PC-3 (cell line): ENCODE measurements around the gene EPHA2. TPM values are rescaled to one million over a fixed set of nuclear protein-coding genes. Genes with fewer than 3 reads are reported as not detected.

ENCODE experiments used
- ATAC-seq: fragments of 200-7000 bp; cut with Tn5 transposase; 2 replicates; pipeline ENCODE4 v1.9.1; 2020; ENCODE audit warnings: mild to moderate bottlenecking, moderate library complexity
- BruUV-seq: library from RNA; stranded (reverse); fragments of 400-500 nt; replicated peaks from 2 replicates; lab custom pipeline; 2021; lab: Mats Ljungman, UMichigan
- CTCF ChIA-PET: fragments of 300-600 bp; sonication (Branson Sonifier 250); formaldehyde crosslinking; loops from one replicate; lab custom pipeline; 2022; ENCODE audit warnings: antibody characterized with exemption; lab: Charles Lee
- POLR2A ChIA-PET: fragments of 300-600 bp; sonication (Branson Sonifier 250); formaldehyde crosslinking; loops from one replicate; lab custom pipeline; 2022; ENCODE audit warnings: antibody characterized with exemption; ENCODE audit not compliant: unreplicated experiment; lab: Charles Lee
- DNase-seq: peaks from one replicate; pipeline ENCODE4 v3.0.0-alpha.2; 2015
- H2AFZ ChIP-seq: fragments of 300-600 bp; sonication (generic); 2 replicates; pipeline ENCODE4 v1.6.0; 2016; ENCODE audit warnings: antibody characterized with exemption, low read length
- H3F3A ChIP-seq: fragments of 300-600 bp; sonication (generic); one replicate; pipeline ENCODE4 v1.6.0; 2017; ENCODE audit warnings: antibody characterized with exemption, low read length, control low read depth, mild to moderate bottlenecking; ENCODE audit not compliant: unreplicated experiment
- H3K27ac ChIP-seq: fragments of 300-600 bp; sonication (generic); 2 replicates; pipeline ENCODE4 v1.5.1; 2016; ENCODE audit warnings: mild to moderate bottlenecking, low read length
- H3K27me3 ChIP-seq: fragments of 300-600 bp; sonication (generic); 2 replicates; pipeline ENCODE4 v1.6.1; 2016; ENCODE audit warnings: low read length, mixed read lengths
- H3K36me3 ChIP-seq: fragments of 300-600 bp; sonication (generic); 2 replicates; pipeline ENCODE4 v1.6.1; 2016; ENCODE audit warnings: low read depth, mixed run types, low read length, mixed read lengths
- H3K4me1 ChIP-seq: fragments of 300-600 bp; sonication (generic); 2 replicates; pipeline ENCODE4 v1.5.1; 2016; ENCODE audit warnings: low read length; ENCODE audit not compliant: insufficient read depth
- H3K4me2 ChIP-seq: fragments of 300-600 bp; sonication (generic); 2 replicates; pipeline ENCODE4 v1.6.0; 2016; ENCODE audit warnings: low read length
- H3K4me3 ChIP-seq: fragments of 300-600 bp; sonication (generic); 2 replicates; pipeline ENCODE4 v1.5.1; 2016; ENCODE audit warnings: mild to moderate bottlenecking, low read length, mixed read lengths
- H3K79me2 ChIP-seq: fragments of 300-600 bp; sonication (generic); 2 replicates; pipeline ENCODE4 v1.6.1; 2017; ENCODE audit warnings: low read length, mixed read lengths
- H3K9ac ChIP-seq: fragments of 300-600 bp; sonication (generic); 2 replicates; pipeline ENCODE4 v1.6.0; 2016; ENCODE audit warnings: mild to moderate bottlenecking, low read length
- H3K9me2 ChIP-seq: fragments of 300-600 bp; sonication (generic); replicated peaks from 2 replicates; pipeline ENCODE4 v1.6.1; 2016; ENCODE audit warnings: mixed run types, low read length, mixed read lengths
- H3K9me3 ChIP-seq: fragments of 300-600 bp; sonication (generic); 2 replicates; pipeline ENCODE4 v1.6.1; 2016; ENCODE audit warnings: low read length, mixed read lengths
- H4K20me1 ChIP-seq: fragments of 300-600 bp; sonication (generic); 2 replicates; pipeline ENCODE4 v1.6.1; 2016; ENCODE audit warnings: low read length, mixed read lengths
- EZH2 ChIP-seq: fragments of 300-600 bp; sonication (generic); IDR thresholded peaks from one replicate; pipeline ENCODE4 v1.6.1; 2017; ENCODE audit warnings: antibody characterized with exemption, mild to moderate bottlenecking, low read length; ENCODE audit not compliant: unreplicated experiment
- EZH2phosphoT487 ChIP-seq: fragments of 300-600 bp; sonication (generic); IDR thresholded peaks from 2 replicates; pipeline ENCODE4 v1.6.1; 2018; ENCODE audit warnings: mild to moderate bottlenecking, antibody characterized with exemption, low read length, borderline replicate concordance
- intact Hi-C: fragments of 100-400 bp; cut with micrococcal nuclease; formaldehyde crosslinking; loops from 2 replicates; pipeline ENCODE4 v1.9.0; 2023
- total RNA-seq: library from RNA; depleted of rRNA; stranded (reverse); fragments of >200 nt; gene quantifications from 2 replicates; pipeline ENCODE4 v1.2.3, GENCODE V29; 2014
- TF ChIP-seq, protein P1 (sequence below): fragments of 300-600 bp; sonication (generic); conservative IDR thresholded peaks from 2 replicates; pipeline ENCODE4 v1.5.1; 2017; ENCODE audit warnings: antibody characterized with exemption, low read depth, mild to moderate bottlenecking, low read length

Gene EPHA2
- total RNA-seq, 1 experiment from 2014 or later: 459 TPM

DNA sequence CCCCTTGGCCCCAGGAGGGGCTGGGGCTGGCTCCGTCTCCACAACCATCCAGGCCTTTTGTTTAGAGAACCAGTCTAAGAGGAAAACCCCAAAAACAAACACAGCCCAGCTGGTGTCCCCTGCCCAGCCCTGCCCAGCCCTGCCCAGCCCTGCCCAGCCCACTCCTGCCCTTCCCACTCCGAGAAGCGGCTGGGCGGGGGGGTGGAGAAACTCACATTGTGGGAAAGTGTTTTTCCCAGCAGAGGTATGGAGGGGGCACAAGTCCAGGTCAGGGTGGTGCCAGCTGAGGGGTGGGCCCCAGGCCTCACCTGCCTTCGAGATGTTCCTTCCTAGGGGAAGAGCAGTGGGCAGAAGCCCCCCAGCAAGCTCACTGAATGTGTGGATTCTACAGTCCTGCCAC is 72.4 kb downstream of the EPHA2 start:
- no peaks in the 10 kb centered on the region for H3K9me3 ChIP-seq
- BruUV-seq: no TSS peak
- intact Hi-C loops: no loop called here
- H3K9ac ChIP-seq: no peak overlapping the region
- H3K27me3 ChIP-seq: no peaks in the 10 kb centered on the region
- no peaks in the 10 kb centered on the region for H3K9me2 ChIP-seq
- no peak for TF ChIP-seq EZH2
- TF ChIP-seq EZH2phosphoT487: no peak
- TF ChIP-seq, protein P1, sequence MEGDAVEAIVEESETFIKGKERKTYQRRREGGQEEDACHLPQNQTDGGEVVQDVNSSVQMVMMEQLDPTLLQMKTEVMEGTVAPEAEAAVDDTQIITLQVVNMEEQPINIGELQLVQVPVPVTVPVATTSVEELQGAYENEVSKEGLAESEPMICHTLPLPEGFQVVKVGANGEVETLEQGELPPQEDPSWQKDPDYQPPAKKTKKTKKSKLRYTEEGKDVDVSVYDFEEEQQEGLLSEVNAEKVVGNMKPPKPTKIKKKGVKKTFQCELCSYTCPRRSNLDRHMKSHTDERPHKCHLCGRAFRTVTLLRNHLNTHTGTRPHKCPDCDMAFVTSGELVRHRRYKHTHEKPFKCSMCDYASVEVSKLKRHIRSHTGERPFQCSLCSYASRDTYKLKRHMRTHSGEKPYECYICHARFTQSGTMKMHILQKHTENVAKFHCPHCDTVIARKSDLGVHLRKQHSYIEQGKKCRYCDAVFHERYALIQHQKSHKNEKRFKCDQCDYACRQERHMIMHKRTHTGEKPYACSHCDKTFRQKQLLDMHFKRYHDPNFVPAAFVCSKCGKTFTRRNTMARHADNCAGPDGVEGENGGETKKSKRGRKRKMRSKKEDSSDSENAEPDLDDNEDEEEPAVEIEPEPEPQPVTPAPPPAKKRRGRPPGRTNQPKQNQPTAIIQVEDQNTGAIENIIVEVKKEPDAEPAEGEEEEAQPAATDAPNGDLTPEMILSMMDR: no peak
- H3K27ac ChIP-seq: no peak overlapping the region
- DNase-seq (no peak), ATAC-seq (no peak)
- no peaks in the 10 kb centered on the region for H3F3A ChIP-seq
- H3K79me2 ChIP-seq: peaks cover 4% of the 10 kb centered on the region; the same call in 1 of the 2 replicates
- CTCF ChIA-PET: interaction anchor here (1.1 kb wide), 1 partner anchor 34 kb away, joined by 6 read pairs; no protein-coding TSS in a partner anchor
- H3K4me2 ChIP-seq: no peak overlapping the region
- peaks cover 15% of the 10 kb centered on the region for H3K4me1 ChIP-seq
- no peak overlapping the region for H3K4me3 ChIP-seq
- H4K20me1 ChIP-seq: no peaks in the 10 kb centered on the region
- POLR2A ChIA-PET: no interaction called here
- H3K36me3 ChIP-seq: no peaks in the 10 kb centered on the region
- H2AFZ ChIP-seq: no peak overlapping the region

DNA sequence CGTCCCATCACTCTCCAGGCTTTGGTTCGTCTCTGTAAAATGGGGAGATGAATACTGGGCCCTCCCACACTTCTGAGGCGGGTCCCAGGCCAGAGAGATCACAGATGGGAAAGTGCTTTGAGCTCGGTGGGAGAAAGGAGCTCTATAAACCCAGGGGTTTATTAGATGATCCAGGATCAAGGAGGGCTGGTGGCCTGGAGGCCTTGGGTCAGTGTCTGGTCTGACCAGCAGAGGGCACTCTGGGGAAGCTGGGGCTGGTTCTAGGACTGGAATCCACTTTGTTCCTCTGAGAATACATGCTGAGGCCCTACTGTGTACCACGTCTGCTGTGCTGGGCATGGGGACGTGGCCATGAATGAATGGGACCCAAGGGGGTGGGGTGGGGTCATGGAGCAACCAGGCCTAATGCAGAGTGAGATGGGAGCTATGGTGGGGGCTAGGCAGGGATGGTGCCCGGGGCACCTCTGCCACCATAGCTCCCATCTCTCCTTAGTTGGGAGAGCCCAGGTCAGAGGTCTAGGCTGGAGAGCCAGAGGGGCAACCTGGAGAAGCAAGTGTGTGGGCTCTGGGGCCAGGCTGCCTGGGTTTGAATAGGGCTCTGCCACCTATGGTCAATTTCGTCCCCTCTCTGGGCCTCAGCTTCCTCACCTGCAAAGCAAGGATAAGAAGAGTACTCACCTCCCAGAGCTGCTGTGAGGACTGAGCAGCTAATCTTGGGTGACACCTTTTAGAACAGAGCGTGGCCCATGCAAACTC is 73.4 kb downstream of the EPHA2 start:
- Histone ChIP-seq H3K27ac (no peak overlapping the region), H3K4me1 (peaks cover 11% of the 10 kb centered on the region), H3K9ac (no peak overlapping the region), H2AFZ (peak overlapping the region; percentile 37; the same call in 1 of the 2 replicates), H3K4me2 (no peak overlapping the region), H3F3A (no peaks in the 10 kb centered on the region), H3K9me3 (no peaks in the 10 kb centered on the region), H3K9me2 (no peaks in the 10 kb centered on the region), H3K27me3 (no peaks in the 10 kb centered on the region), H3K36me3 (no peaks in the 10 kb centered on the region), H3K79me2 (peaks cover 4% of the 10 kb centered on the region; the same call in 1 of the 2 replicates), H4K20me1 (no peaks in the 10 kb centered on the region), H3K4me3 (no peak overlapping the region)
- POLR2A ChIA-PET: no interaction called here
- CTCF ChIA-PET: interaction anchor here (0.5 to 1.3 kb wide), 5 partner anchors 39 to 382 kb away, joined by 3 to 11 read pairs (median 3); no protein-coding TSS in a partner anchor
- BruUV-seq: no TSS peak
- DNase-seq: peak; percentile 86
- intact Hi-C loops: loop anchor here (1.0 kb wide), 1 partner anchor 39 kb away; no protein-coding TSS in a partner anchor
- peak; percentile 58 for ATAC-seq
- TF ChIP-seq EZH2phosphoT487 (no peak), EZH2 (no peak)
- TF ChIP-seq, protein P1: peak; percentile 91

DNA sequence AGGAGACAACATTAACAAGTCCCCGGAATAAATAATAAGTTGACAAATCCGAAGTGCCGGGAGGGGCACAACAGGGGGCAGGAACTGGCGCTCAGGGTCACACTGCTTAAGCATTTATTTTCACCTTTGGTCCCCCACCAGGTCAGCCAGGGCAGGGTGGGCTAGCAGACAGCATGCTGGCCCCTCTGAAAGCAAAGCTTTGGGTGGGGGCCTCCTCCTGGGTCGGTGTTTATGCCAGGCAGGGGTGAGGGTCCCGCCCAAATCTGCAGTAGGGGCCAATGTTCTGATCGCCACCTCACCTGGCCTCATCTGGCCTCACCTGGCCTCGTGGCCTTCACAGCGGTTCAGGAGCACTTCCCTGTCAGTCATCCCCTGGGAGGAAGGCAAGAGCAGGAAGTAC is 74.2 kb downstream of the EPHA2 start:
- CTCF ChIA-PET: interaction anchor here (1.0 to 1.3 kb wide), 2 partner anchors 40 to 107 kb away, joined by 3 to 11 read pairs; no protein-coding TSS in a partner anchor
- no peak for DNase-seq

More for the DNA sequence above, 74.2 kb downstream of the EPHA2 start:
- H3K9me2 ChIP-seq: no peaks in the 10 kb centered on the region
- H2AFZ ChIP-seq: peak overlapping the region; percentile 37; the same call in 1 of the 2 replicates
- no peak overlapping the region for H3K9ac ChIP-seq
- H3K79me2 ChIP-seq: peaks cover 4% of the 10 kb centered on the region; the same call in 1 of the 2 replicates
- BruUV-seq: no TSS peak
- POLR2A ChIA-PET: no interaction called here
- no peak for ATAC-seq
- H3K27ac ChIP-seq: no peak overlapping the region
- no peak overlapping the region for H3K4me3 ChIP-seq
- no peaks in the 10 kb centered on the region for H3K9me3 ChIP-seq
- TF ChIP-seq EZH2phosphoT487: no peak
- TF ChIP-seq EZH2: no peak
- TF ChIP-seq, protein P1: no peak
- H3K27me3 ChIP-seq: no peaks in the 10 kb centered on the region
- no peak overlapping the region for H3K4me2 ChIP-seq
- no peaks in the 10 kb centered on the region for H3F3A ChIP-seq
- intact Hi-C loops: loop anchor here (1.0 kb wide), 1 partner anchor 40 kb away; no protein-coding TSS in a partner anchor
- peaks cover 19% of the 10 kb centered on the region for H3K4me1 ChIP-seq
- H3K36me3 ChIP-seq: no peaks in the 10 kb centered on the region
- H4K20me1 ChIP-seq: no peaks in the 10 kb centered on the region
